Fibroblast of lung (primary cell): ENCODE data around the gene CHST8.

Source experiments
- EZH2 ChIP-seq: IDR thresholded peaks from 2 replicates; pipeline ENCODE4 v1.5.1; 2012; ENCODE audit warnings: low read length, control low read depth, mild to moderate bottlenecking; ENCODE audit errors: missing control alignments
- TF ChIP-seq, protein P1 (sequence below), 2 donors: IDR thresholded peaks in 1 of 2; conservative IDR thresholded peaks in 1 of 2; 1 replicate in 1 of 2; 2 replicates in 1 of 2; pipeline ENCODE4 v1.5.1; 2011 to 2012; ENCODE audit warnings: low read length in 2 of 2, control low read depth in 1 of 2, inconsistent platforms in 1 of 2, low read depth in 1 of 2, mild to moderate bottlenecking in 1 of 2

- TF ChIP-seq, protein P1, sequence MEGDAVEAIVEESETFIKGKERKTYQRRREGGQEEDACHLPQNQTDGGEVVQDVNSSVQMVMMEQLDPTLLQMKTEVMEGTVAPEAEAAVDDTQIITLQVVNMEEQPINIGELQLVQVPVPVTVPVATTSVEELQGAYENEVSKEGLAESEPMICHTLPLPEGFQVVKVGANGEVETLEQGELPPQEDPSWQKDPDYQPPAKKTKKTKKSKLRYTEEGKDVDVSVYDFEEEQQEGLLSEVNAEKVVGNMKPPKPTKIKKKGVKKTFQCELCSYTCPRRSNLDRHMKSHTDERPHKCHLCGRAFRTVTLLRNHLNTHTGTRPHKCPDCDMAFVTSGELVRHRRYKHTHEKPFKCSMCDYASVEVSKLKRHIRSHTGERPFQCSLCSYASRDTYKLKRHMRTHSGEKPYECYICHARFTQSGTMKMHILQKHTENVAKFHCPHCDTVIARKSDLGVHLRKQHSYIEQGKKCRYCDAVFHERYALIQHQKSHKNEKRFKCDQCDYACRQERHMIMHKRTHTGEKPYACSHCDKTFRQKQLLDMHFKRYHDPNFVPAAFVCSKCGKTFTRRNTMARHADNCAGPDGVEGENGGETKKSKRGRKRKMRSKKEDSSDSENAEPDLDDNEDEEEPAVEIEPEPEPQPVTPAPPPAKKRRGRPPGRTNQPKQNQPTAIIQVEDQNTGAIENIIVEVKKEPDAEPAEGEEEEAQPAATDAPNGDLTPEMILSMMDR (conservative IDR thresholded peaks at IDR 0.05 in 1 of 2, IDR thresholded peaks at IDR 0.05 in 1 of 2; ENCODE audit: low read depth in 1 of 2, low read length in 2 of 2), result peak in 1 of 2 donors; percentile 12
- TF ChIP-seq EZH2, result no peak
These were observed 146.2 kb downstream of the CHST8 start for GRCh38 chr19:33767898-33768413.
